SK-N-SH treated with all-trans-retinoic acid at 6 μM for 48 hours (cell line): ENCODE data around the gene SGIP1.

ENCODE experiments used
- OSR1 ChIP-seq: fragments of 250-450 bp; sonication (Bioruptor Pico); IDR thresholded peaks from 2 replicates; pipeline ENCODE4 v1.8.0; 2022; ENCODE audit warnings: moderate library complexity, mild to moderate bottlenecking, inconsistent platforms
- ZC3H10 ChIP-seq: fragments of 250-450 bp; sonication (Bioruptor Pico); IDR thresholded peaks from 2 replicates; pipeline ENCODE4 v1.5.1; 2021; ENCODE audit warnings: mild to moderate bottlenecking, moderate library complexity
- TF ChIP-seq, protein P1 (sequence below): fragments of 250-450 bp; sonication (Bioruptor Pico); IDR thresholded peaks from 2 replicates; pipeline ENCODE4 v1.8.0; 2020; ENCODE audit warnings: mild to moderate bottlenecking, moderate library complexity, borderline replicate concordance
- TF ChIP-seq, protein P2 (sequence below): fragments of 250-450 bp; sonication (Bioruptor Pico); IDR thresholded peaks from 2 replicates; pipeline ENCODE4 v1.5.1; 2020; ENCODE audit warnings: low read depth, mild to moderate bottlenecking, moderate library complexity

DNA sequence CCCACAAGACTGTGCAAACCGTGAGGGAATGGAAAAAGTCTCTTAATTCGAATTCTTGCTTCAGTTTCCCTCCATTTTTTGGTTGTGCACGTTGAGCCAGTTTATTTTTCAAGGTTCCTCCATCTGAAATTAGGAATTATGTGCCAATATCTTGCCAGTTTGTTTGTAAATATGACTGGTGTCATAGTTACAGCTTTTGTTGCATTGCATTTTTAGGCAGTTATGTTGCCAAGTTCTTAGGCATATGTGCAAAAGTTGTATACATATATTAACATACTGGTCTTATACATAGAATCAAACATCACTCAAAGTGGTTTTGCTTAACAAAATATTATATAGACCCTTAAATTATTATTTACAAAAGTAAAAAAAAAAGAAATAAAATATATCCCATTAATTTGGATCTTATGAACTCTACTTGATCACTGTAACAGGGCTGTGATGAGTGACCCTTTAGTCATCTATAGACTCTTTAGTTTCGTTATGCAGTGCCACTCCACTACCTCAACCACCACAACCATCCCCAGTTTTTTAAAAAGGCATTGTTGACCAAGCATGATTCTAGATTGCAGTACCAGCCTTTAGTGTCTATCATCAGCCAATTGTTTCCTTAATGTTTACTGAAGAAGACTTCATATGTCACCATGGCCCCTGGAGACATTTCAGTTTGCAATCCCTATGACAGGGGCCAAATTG lies 197.4 kb downstream of the SGIP1 start:
- TF ChIP-seq ZC3H10 (no peak), OSR1 (no peak)
- TF ChIP-seq, protein P1, sequence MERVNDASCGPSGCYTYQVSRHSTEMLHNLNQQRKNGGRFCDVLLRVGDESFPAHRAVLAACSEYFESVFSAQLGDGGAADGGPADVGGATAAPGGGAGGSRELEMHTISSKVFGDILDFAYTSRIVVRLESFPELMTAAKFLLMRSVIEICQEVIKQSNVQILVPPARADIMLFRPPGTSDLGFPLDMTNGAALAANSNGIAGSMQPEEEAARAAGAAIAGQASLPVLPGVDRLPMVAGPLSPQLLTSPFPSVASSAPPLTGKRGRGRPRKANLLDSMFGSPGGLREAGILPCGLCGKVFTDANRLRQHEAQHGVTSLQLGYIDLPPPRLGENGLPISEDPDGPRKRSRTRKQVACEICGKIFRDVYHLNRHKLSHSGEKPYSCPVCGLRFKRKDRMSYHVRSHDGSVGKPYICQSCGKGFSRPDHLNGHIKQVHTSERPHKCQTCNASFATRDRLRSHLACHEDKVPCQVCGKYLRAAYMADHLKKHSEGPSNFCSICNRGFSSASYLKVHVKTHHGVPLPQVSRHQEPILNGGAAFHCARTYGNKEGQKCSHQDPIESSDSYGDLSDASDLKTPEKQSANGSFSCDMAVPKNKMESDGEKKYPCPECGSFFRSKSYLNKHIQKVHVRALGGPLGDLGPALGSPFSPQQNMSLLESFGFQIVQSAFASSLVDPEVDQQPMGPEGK (CRISPR knock-in tag): no peak
- TF ChIP-seq, protein P2, sequence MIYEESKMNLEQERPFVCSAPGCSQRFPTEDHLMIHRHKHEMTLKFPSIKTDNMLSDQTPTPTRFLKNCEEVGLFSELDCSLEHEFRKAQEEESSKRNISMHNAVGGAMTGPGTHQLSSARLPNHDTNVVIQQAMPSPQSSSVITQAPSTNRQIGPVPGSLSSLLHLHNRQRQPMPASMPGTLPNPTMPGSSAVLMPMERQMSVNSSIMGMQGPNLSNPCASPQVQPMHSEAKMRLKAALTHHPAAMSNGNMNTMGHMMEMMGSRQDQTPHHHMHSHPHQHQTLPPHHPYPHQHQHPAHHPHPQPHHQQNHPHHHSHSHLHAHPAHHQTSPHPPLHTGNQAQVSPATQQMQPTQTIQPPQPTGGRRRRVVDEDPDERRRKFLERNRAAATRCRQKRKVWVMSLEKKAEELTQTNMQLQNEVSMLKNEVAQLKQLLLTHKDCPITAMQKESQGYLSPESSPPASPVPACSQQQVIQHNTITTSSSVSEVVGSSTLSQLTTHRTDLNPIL (CRISPR knock-in tag): no peak
